ENCODE results near the gene DACH2. TPM values are rescaled to one million over a fixed set of nuclear protein-coding genes. Genes with fewer than 3 reads are reported as not detected.

The DACH2 gene
- total RNA-seq, 1 experiment from 2014 or later = not detected

GRCh38 chrX:86455495-86455894 is 307.2 kb downstream of the DACH2 start:
- CTCF ChIA-PET = no interaction called here

GRCh38 chrX:86460760-86461159 is 312.5 kb downstream of the DACH2 start:
- no peak for TF ChIP-seq CTCF (IDR thresholded peaks at IDR 0.05; ENCODE audit: unreplicated experiment)
- no peaks in the 10 kb centered on the region for H3K27me3 Mint-ChIP-seq (ENCODE audit: unreplicated experiment)
- BruUV-seq (replicated peaks) = no TSS peak
- DNase-seq = no peak
- H3K4me1 Mint-ChIP-seq (ENCODE audit: low read depth, unreplicated experiment) = no peaks in the 10 kb centered on the region
- intact Hi-C loops (cut with micrococcal nuclease; ENCODE audit: unreplicated experiment) = no loop called here
- CTCF ChIA-PET = no interaction called here
- H3K27ac Mint-ChIP-seq (ENCODE audit: unreplicated experiment) = no peak overlapping the region
- no peaks in the 10 kb centered on the region for H3K9me3 Mint-ChIP-seq (ENCODE audit: low read depth, unreplicated experiment)
- H3K4me3 Mint-ChIP-seq (ENCODE audit: low read depth, unreplicated experiment) = no peak overlapping the region
- no peaks in the 10 kb centered on the region for H3K36me3 Mint-ChIP-seq (ENCODE audit: insufficient read depth, unreplicated experiment)

More at GRCh38 chrX:86455495-86455894, 307.2 kb downstream of the DACH2 start:
- Mint-ChIP-seq H3K27ac (ENCODE audit: unreplicated experiment) (no peak overlapping the region), H3K4me3 (ENCODE audit: low read depth, unreplicated experiment) (no peak overlapping the region), H3K36me3 (ENCODE audit: insufficient read depth, unreplicated experiment) (no peaks in the 10 kb centered on the region), H3K4me1 (ENCODE audit: low read depth, unreplicated experiment) (no peaks in the 10 kb centered on the region), H3K27me3 (ENCODE audit: unreplicated experiment) (no peaks in the 10 kb centered on the region), H3K9me3 (ENCODE audit: low read depth, unreplicated experiment) (peaks cover 10% of the 10 kb centered on the region)
- no peak for TF ChIP-seq CTCF (IDR thresholded peaks at IDR 0.05; ENCODE audit: unreplicated experiment)
- no peak for DNase-seq
- no TSS peak for BruUV-seq (replicated peaks)
- intact Hi-C loops (cut with micrococcal nuclease; ENCODE audit: unreplicated experiment) = no loop called here

DNA sequence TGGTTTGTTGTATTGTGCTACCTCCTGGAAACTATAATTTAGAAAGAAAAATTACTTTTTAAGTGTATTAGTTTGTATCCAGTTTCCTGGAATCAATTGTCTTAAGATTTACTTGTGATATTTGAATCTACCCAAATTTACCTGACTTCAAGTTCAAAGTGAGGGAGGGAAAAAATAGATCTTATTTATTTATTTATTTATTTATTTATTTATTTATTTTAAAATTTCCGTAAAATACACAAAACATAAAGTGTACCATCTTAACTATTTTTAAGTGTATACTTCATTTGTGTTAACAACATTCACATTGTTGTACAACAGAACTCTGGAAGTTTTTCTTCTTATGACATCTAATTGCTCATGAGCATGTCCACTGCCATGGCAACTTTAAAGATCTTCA is 356.0 kb downstream of the DACH2 start:
- Mint-ChIP-seq H3K27me3 (ENCODE audit: unreplicated experiment) (no peaks in the 10 kb centered on the region), H3K36me3 (ENCODE audit: insufficient read depth, unreplicated experiment) (no peaks in the 10 kb centered on the region), H3K4me1 (ENCODE audit: low read depth, unreplicated experiment) (no peaks in the 10 kb centered on the region), H3K4me3 (ENCODE audit: low read depth, unreplicated experiment) (no peak overlapping the region), H3K9me3 (ENCODE audit: low read depth, unreplicated experiment) (peaks cover 8% of the 10 kb centered on the region), H3K27ac (ENCODE audit: unreplicated experiment) (no peak overlapping the region)
- BruUV-seq (replicated peaks) = no TSS peak
- DNase-seq = no peak
- CTCF ChIA-PET = no interaction called here
- TF ChIP-seq CTCF (IDR thresholded peaks at IDR 0.05; ENCODE audit: unreplicated experiment) = no peak
- intact Hi-C loops (cut with micrococcal nuclease; ENCODE audit: unreplicated experiment) = no loop called here

DNA sequence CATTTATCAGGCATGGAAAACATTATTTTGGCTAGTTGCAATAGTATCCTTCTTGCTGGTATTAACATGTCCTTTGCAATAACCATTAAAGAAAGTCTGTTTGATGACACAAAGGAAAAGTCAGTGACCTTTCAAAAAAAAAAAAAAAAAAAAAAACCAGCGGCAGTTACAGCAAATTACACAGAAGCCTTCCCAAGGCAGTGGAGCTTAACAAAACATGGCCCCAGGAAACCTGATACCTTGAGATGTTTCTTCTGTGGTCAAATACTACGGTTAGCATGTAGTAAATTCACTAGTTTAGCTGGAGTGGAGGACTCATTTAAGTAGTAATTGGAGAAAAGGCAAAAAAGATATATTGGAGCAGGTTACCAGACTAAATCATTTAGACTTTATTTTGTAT is 359.1 kb downstream of the DACH2 start:
- Mint-ChIP-seq H3K27me3 (ENCODE audit: unreplicated experiment) (no peaks in the 10 kb centered on the region), H3K4me3 (ENCODE audit: low read depth, unreplicated experiment) (no peak overlapping the region), H3K4me1 (ENCODE audit: low read depth, unreplicated experiment) (no peaks in the 10 kb centered on the region), H3K9me3 (ENCODE audit: low read depth, unreplicated experiment) (peaks cover 6% of the 10 kb centered on the region), H3K27ac (ENCODE audit: unreplicated experiment) (no peak overlapping the region), H3K36me3 (ENCODE audit: insufficient read depth, unreplicated experiment) (no peaks in the 10 kb centered on the region)
- no peak for TF ChIP-seq CTCF (IDR thresholded peaks at IDR 0.05; ENCODE audit: unreplicated experiment)
- intact Hi-C loops (cut with micrococcal nuclease; ENCODE audit: unreplicated experiment) = no loop called here
- BruUV-seq (replicated peaks) = no TSS peak
- DNase-seq = no peak
- CTCF ChIA-PET = no interaction called here

GRCh38 chrX:86579777-86580176 is 431.5 kb downstream of the DACH2 start:
- H3K4me1 Mint-ChIP-seq (ENCODE audit: low read depth, unreplicated experiment) = no peaks in the 10 kb centered on the region
- intact Hi-C loops (cut with micrococcal nuclease; ENCODE audit: unreplicated experiment) = no loop called here
- CTCF ChIA-PET = no interaction called here
- H3K27me3 Mint-ChIP-seq (ENCODE audit: unreplicated experiment) = no peaks in the 10 kb centered on the region
- no peak overlapping the region for H3K27ac Mint-ChIP-seq (ENCODE audit: unreplicated experiment)
- H3K36me3 Mint-ChIP-seq (ENCODE audit: insufficient read depth, unreplicated experiment) = no peaks in the 10 kb centered on the region
- BruUV-seq (replicated peaks) = no TSS peak
- no peak for TF ChIP-seq CTCF (IDR thresholded peaks at IDR 0.05; ENCODE audit: unreplicated experiment)
- H3K4me3 Mint-ChIP-seq (ENCODE audit: low read depth, unreplicated experiment) = no peak overlapping the region
- no peak for DNase-seq
- peaks cover 7% of the 10 kb centered on the region for H3K9me3 Mint-ChIP-seq (ENCODE audit: low read depth, unreplicated experiment)

Measured in Calu3 (cell line).